Liver (tissue), 9 donors: ENCODE data around the gene ARHGAP23. TPM values are rescaled to one million over a fixed set of nuclear protein-coding genes. Genes with fewer than 3 reads are reported as not detected.
"Not testable (repeated sequence)": the region's sequence is repeated elsewhere in the genome, so short reads cannot be mapped to it uniquely, and the experiment has no call there.

Source experiments
- DNase-seq: peaks from one replicate; pipeline ENCODE4 v3.0.0-alpha.2; 2017; ENCODE audit warnings: low spot score
- H3K27ac ChIP-seq, 2 donors: one replicate each; pipeline ENCODE4 v1.7.0; 2013; ENCODE audit warnings: inconsistent platforms in 2 of 2, low read length in 2 of 2, control low read depth in 1 of 2, low read depth in 1 of 2, mild to moderate bottlenecking in 1 of 2
- H3K27me3 ChIP-seq, 4 donors: one replicate each; pipeline versions ENCODE4 v1.6.1 to v1.7.0; 2013; ENCODE audit warnings: low read length in 3 of 4, inconsistent platforms in 1 of 4, mild to moderate bottlenecking in 1 of 4, moderate library complexity in 1 of 4; ENCODE audit not compliant: control insufficient read depth in 4 of 4, insufficient read depth in 4 of 4
- H3K36me3 ChIP-seq, 4 donors: one replicate each; pipeline versions ENCODE4 v1.6.1 to v1.7.0; 2013; ENCODE audit warnings: low read length in 3 of 4, mild to moderate bottlenecking in 3 of 4, low read depth in 1 of 4, moderate library complexity in 1 of 4; ENCODE audit not compliant: control insufficient read depth in 4 of 4, insufficient read depth in 3 of 4
- H3K4me1 ChIP-seq, 4 donors: one replicate each; pipeline versions ENCODE4 v1.6.1 to v1.7.0; 2013; ENCODE audit warnings: low read length in 3 of 4, mild to moderate bottlenecking in 3 of 4, moderate library complexity in 1 of 4; ENCODE audit not compliant: control insufficient read depth in 4 of 4, insufficient read depth in 4 of 4
- H3K4me3 ChIP-seq, 3 donors: one replicate each; pipeline versions ENCODE4 v1.6.1 to v1.7.0; 2013; ENCODE audit warnings: low read length in 3 of 3, control low read depth in 1 of 3, low read depth in 1 of 3, mild to moderate bottlenecking in 1 of 3
- H3K9ac ChIP-seq, 2 donors: one replicate each; pipeline ENCODE4 v1.7.0; 2013; ENCODE audit warnings: low read length in 2 of 2, mild to moderate bottlenecking in 2 of 2, moderate library complexity in 2 of 2, control low read depth in 1 of 2, low read depth in 1 of 2
- H3K9me3 ChIP-seq, 4 donors: one replicate each; pipeline versions ENCODE4 v1.6.1 to v1.7.0; 2013; ENCODE audit warnings: low read length in 3 of 4; ENCODE audit not compliant: control insufficient read depth in 4 of 4
- EGR1 ChIP-seq, 2 donors: IDR thresholded peaks; 2 replicates each; pipeline ENCODE4 v1.6.1; 2016 to 2018; ENCODE audit warnings: antibody characterized with exemption in 2 of 2, low read depth in 2 of 2
- FOXA1 ChIP-seq: IDR thresholded peaks from 2 replicates; pipeline ENCODE4 v1.6.1; 2016; ENCODE audit warnings: antibody characterized with exemption
- FOXA2 ChIP-seq: IDR thresholded peaks from 2 replicates; pipeline ENCODE4 v1.6.1; 2016; ENCODE audit warnings: antibody characterized with exemption
- RAD21 ChIP-seq, 2 donors: IDR thresholded peaks; 2 replicates each; pipeline ENCODE4 v1.6.1; 2016; ENCODE audit warnings: antibody characterized with exemption in 2 of 2, mild to moderate bottlenecking in 2 of 2
- WGBS: extraction: QIAGEN DNeasy Blood & Tissue Kit; methylation state at CpG from one replicate; pipeline ENCODE4 v1.1.7; 2013; 5-methylcytosine and 5-hydroxymethylcytosine counted together
- polyA plus RNA-seq, 2 donors: library from polyadenylated mRNA; stranded (reverse) in 1 of 2; unstranded in 1 of 2; fragments of 200-250 nt in 1 of 2; fragments of >200 nt in 1 of 2; fragmentation: Nextera tagmentation in 1 of 2; extraction: Ambion mirVana in 1 of 2; gene quantifications; one replicate each; pipeline versions ENCODE4 v1.2.1 to v1.2.3, GENCODE V29; 2013 to 2015
- total RNA-seq, 2 donors: library from RNA; depleted of rRNA; stranded (reverse); fragments of >200 nt; gene quantifications; one replicate each; pipeline ENCODE4 v1.2.3, GENCODE V29; 2014
- TF ChIP-seq, protein P1 (sequence below): IDR thresholded peaks from 2 replicates; pipeline ENCODE4 v1.6.1; 2016; ENCODE audit warnings: antibody characterized with exemption, mild to moderate bottlenecking
- TF ChIP-seq, protein P2 (sequence below): fragments of 150-350 bp; IDR thresholded peaks from 2 replicates; pipeline ENCODE4 v1.5.1; 2017; ENCODE audit warnings: improper control_type of control experiment, low read depth, low read length; ENCODE audit not compliant: missing input control
- donor health status: healthy.
- donor health status: healthy.
- donor health status: healthy.
- donor health status: healthy.
- donor health status: healthy.

Gene ARHGAP23
- total and polyA plus RNA-seq, 4 donors, result 0.28 to 31.8 (median 4.6) TPM

DNA sequence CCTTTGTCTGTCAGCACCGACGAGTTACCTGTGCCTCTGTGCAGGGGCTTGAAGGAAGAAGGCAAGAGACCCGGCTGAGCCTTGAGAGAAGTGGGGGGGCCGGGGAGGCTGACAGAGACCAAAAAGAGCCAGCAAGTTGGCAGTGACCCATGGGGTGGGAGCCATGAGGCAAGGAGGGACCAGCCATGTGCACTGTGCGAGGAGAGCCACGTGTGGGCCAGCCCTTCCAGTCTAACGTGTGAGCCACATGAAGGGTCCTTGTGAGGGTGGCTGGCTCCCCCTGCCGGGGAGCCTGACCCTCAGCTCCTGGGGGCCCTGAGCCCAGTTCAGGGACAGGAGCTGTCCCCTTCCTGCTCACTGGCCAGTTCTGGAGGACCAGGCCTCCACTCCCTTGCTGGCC, 46.4 kb downstream of the ARHGAP23 start:
- H3K27me3 ChIP-seq, DNase-seq, H3K4me3 ChIP-seq, H3K9ac ChIP-seq, H3K9me3 ChIP-seq, H3K4me1 ChIP-seq, H3K27ac ChIP-seq, H3K36me3 ChIP-seq: not testable (repeated sequence)
- TF ChIP-seq RAD21 (IDR thresholded peaks at IDR 0.05), result peak in 1 of 2 donors; percentile 41
- WGBS, result 71% methylated on average over 8 of the region's 8 CpGs

DNA sequence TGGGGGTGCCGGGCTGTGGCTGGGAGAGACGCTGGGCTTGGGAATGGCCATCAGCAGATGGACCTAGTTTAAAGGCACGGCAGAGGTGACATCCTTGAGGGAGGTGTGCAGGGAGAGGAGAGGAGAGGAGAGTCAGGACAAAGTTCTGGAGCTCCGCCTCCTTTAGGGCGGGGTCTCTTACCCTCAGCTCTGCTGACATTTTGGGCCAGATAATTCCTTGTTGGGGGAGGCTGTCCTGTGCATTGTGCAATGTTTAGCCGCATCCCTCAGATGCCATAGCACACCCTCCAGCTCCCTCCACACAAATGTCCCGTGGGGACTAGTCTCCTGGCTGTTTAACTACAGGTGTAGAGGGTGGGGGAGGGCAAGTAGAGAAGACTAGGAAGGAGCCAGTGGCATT, 48.3 kb downstream of the ARHGAP23 start:
- no peaks in the 10 kb centered on the region for H3K9me3 ChIP-seq
- no peaks in the 10 kb centered on the region for H3K36me3 ChIP-seq
- no peak overlapping the region for H3K9ac ChIP-seq
- no peaks in the 10 kb centered on the region for H3K4me1 ChIP-seq
- no peaks in the 10 kb centered on the region for H3K27me3 ChIP-seq
- H3K4me3 ChIP-seq, result no peak overlapping the region
- 61% methylated on average over 7 of the region's 7 CpGs for WGBS
- TF ChIP-seq FOXA1 (no peak), EGR1 (IDR thresholded peaks at IDR 0.05; ENCODE audit: low read depth in 2 of 2) (no peak), FOXA2 (no peak)
- TF ChIP-seq, protein P1, sequence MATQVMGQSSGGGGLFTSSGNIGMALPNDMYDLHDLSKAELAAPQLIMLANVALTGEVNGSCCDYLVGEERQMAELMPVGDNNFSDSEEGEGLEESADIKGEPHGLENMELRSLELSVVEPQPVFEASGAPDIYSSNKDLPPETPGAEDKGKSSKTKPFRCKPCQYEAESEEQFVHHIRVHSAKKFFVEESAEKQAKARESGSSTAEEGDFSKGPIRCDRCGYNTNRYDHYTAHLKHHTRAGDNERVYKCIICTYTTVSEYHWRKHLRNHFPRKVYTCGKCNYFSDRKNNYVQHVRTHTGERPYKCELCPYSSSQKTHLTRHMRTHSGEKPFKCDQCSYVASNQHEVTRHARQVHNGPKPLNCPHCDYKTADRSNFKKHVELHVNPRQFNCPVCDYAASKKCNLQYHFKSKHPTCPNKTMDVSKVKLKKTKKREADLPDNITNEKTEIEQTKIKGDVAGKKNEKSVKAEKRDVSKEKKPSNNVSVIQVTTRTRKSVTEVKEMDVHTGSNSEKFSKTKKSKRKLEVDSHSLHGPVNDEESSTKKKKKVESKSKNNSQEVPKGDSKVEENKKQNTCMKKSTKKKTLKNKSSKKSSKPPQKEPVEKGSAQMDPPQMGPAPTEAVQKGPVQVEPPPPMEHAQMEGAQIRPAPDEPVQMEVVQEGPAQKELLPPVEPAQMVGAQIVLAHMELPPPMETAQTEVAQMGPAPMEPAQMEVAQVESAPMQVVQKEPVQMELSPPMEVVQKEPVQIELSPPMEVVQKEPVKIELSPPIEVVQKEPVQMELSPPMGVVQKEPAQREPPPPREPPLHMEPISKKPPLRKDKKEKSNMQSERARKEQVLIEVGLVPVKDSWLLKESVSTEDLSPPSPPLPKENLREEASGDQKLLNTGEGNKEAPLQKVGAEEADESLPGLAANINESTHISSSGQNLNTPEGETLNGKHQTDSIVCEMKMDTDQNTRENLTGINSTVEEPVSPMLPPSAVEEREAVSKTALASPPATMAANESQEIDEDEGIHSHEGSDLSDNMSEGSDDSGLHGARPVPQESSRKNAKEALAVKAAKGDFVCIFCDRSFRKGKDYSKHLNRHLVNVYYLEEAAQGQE, result no peak
- TF ChIP-seq, protein P2, sequence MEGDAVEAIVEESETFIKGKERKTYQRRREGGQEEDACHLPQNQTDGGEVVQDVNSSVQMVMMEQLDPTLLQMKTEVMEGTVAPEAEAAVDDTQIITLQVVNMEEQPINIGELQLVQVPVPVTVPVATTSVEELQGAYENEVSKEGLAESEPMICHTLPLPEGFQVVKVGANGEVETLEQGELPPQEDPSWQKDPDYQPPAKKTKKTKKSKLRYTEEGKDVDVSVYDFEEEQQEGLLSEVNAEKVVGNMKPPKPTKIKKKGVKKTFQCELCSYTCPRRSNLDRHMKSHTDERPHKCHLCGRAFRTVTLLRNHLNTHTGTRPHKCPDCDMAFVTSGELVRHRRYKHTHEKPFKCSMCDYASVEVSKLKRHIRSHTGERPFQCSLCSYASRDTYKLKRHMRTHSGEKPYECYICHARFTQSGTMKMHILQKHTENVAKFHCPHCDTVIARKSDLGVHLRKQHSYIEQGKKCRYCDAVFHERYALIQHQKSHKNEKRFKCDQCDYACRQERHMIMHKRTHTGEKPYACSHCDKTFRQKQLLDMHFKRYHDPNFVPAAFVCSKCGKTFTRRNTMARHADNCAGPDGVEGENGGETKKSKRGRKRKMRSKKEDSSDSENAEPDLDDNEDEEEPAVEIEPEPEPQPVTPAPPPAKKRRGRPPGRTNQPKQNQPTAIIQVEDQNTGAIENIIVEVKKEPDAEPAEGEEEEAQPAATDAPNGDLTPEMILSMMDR, result no peak
- no peak for DNase-seq
- H3K27ac ChIP-seq, result no peak overlapping the region

DNA sequence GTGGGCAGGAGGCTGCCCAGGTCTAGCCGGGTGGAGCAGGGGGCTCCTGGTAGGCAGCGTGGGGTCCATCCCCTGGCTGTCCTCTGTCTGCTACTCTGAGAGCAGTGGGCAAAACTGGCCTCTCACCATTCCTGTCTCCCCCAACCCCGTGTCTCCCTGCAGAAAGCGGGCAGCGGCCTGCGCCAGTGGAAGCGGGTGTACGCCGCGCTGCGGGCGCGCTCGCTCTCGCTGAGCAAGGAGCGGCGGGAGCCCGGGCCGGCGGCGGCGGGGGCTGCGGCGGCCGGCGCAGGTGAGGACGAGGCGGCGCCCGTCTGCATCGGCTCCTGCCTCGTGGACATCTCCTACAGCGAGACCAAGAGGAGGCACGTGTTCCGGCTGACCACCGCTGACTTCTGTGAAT, 49.2 kb downstream of the ARHGAP23 start:
- H3K27me3 ChIP-seq, H3K4me3 ChIP-seq, H3K4me1 ChIP-seq, H3K9ac ChIP-seq, H3K9me3 ChIP-seq, DNase-seq, H3K36me3 ChIP-seq, H3K27ac ChIP-seq: not testable (repeated sequence)
- whole genome bisulfite sequencing, result 96% methylated on average over 36 of the region's 36 CpGs

DNA sequence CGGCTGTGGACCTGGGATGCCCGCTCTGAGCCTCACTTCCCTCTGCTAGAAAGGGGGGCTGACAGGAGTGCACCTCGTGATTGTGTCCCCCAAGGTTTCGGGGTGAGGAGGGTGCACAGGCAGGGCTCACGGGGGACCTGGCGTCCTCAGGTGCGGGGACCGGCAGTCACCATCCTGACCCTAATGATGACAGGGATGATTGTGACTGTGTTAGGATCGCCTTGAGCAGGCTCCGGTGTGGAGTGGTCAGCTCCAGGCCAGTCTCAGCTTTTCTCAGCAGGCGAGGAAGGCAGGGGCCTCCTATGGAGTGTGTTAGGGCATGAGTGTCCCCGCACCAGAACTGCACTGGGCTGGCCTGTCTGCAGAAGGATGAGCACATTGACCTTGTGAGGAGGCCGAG, 49.7 kb downstream of the ARHGAP23 start:
- H3K27ac ChIP-seq, H3K36me3 ChIP-seq, H3K4me1 ChIP-seq, H3K9me3 ChIP-seq, H3K27me3 ChIP-seq, DNase-seq, H3K9ac ChIP-seq, H3K4me3 ChIP-seq: not testable (repeated sequence)
- 86% methylated on average over 13 of the region's 13 CpGs for WGBS

DNA sequence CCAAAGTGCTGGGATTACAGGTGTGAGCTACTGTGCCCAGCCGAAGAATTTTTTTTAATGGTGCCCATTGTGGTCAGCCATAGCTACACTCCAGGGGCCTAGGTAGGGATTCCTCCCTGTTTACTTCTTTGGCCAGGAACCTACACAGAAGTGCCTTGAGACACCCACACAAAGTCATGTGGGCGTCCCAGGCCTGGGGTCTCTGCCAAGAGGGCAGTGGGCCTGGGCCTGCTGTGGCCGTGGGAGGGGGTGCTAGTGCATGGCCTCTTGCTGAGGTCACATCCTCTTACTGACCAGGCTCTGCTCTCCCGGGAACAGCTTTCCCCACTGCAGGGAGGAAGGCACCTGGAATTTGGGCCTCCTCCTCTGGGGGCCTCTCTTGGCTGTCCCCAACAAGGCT, 50.4 kb downstream of the ARHGAP23 start:
- H3K27ac ChIP-seq, H3K27me3 ChIP-seq, DNase-seq, H3K36me3 ChIP-seq, H3K4me3 ChIP-seq, H3K4me1 ChIP-seq, H3K9me3 ChIP-seq, H3K9ac ChIP-seq: not testable (repeated sequence)
- WGBS, result 93% methylated on average over 4 of the region's 4 CpGs

DNA sequence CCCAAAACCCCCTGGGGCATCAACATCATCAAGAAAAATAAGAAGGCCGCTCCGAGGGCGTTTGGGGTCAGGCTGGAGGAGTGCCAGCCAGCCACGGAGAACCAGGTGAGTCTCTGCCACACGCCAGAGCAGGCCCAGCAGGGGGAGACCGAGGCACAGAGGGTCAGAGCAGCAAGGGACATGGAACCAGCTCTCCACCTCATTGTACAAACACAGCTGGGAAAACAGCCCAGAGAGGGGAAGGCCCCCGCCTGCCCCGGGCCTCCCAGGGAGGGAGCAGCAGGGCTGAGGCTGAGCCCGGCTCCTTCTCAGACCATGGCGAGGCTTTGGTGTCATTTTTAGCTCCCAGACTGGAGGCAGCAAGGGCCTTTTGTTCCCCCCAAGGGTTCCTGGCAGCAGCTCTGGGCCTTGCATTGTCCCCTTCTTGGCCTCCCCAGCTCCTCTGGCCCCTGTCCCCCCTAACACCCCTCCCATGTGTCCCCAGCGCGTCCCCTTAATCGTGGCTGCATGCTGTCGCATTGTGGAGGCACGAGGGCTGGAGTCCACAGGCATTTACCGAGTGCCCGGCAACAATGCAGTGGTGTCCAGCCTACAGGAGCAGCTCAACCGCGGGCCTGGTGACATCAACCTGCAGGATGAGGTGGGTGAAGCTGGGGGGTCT, 53.9 kb downstream of the ARHGAP23 start:
- DNase-seq, H3K9ac ChIP-seq: not testable (repeated sequence)
- WGBS, result 85% methylated on average over 19 of the region's 19 CpGs

More for the DNA sequence above, 53.9 kb downstream of the ARHGAP23 start:
- H3K36me3 ChIP-seq, H3K4me1 ChIP-seq, H3K4me3 ChIP-seq, H3K27ac ChIP-seq, H3K9me3 ChIP-seq, H3K27me3 ChIP-seq: not testable (repeated sequence)
